Upper lobe of left lung (tissue), 6 donors: ENCODE measurements around the gene ATP1B3. TPM values are rescaled to one million over a fixed set of nuclear protein-coding genes. Genes with fewer than 3 reads are reported as not detected.
A peak's percentile ranks its signal among the peaks of the same experiment; 100 is the strongest.
"Not testable (repeated sequence)": the region's sequence is repeated elsewhere in the genome, so short reads cannot be mapped to it uniquely, and the experiment has no call there.

Experiments
- ATAC-seq, 2 donors: fragments of 200-7000 bp; cut with Tn5 transposase; one replicate each; pipeline ENCODE4 v1.9.1; 2022; ENCODE audit warnings: mild to moderate bottlenecking in 2 of 2, moderate library complexity in 2 of 2; ENCODE audit not compliant: low FRiP score in 2 of 2
- DNase-seq, 2 donors: peaks; one replicate each; pipeline ENCODE4 v3.0.0-alpha.2; 2019 to 2020
- H3K27ac ChIP-seq, 4 donors: fragments of 200-600 bp; sonication (generic); one replicate each; pipeline ENCODE4 v1.5.1; 2016 to 2019
- H3K27me3 ChIP-seq, 4 donors: fragments of 200-600 bp; sonication (generic); one replicate each; pipeline ENCODE4 v1.5.1; 2017 to 2019
- H3K36me3 ChIP-seq, 4 donors: fragments of 200-600 bp; sonication (generic); one replicate each; pipeline ENCODE4 v1.5.1; 2016 to 2019
- H3K4me1 ChIP-seq, 4 donors: fragments of 200-600 bp; sonication (generic); one replicate each; pipeline ENCODE4 v1.5.1; 2018 to 2019
- H3K4me3 ChIP-seq, 4 donors: fragments of 200-600 bp; sonication (generic); one replicate each; pipeline ENCODE4 v1.5.1; 2017 to 2019; ENCODE audit warnings: mild to moderate bottlenecking in 2 of 4, moderate library complexity in 1 of 4
- H3K9me3 ChIP-seq, 4 donors: fragments of 200-600 bp; sonication (generic); one replicate each; pipeline ENCODE4 v1.5.1; 2018 to 2019
- CTCF ChIP-seq, 6 experiments: fragments of 450-650 bp in 4 of 6; fragments of 200-600 bp in 2 of 6; sonication (generic) in 2 of 6; IDR thresholded peaks; one replicate each; pipeline ENCODE4 v1.5.1; 2016 to 2019; ENCODE audit warnings: antibody characterized with exemption in 6 of 6
- EP300 ChIP-seq, 4 donors: sonication (generic); formaldehyde crosslinking; IDR thresholded peaks; one replicate each; pipeline ENCODE4 v1.5.1; 2017; ENCODE audit warnings: antibody characterized with exemption in 4 of 4, control low read depth in 2 of 4
- POLR2A ChIP-seq, 4 donors: fragments of 450-650 bp; IDR thresholded peaks; one replicate each; pipeline ENCODE4 v1.5.1; 2016 to 2017; ENCODE audit warnings: antibody characterized with exemption in 4 of 4, mild to moderate bottlenecking in 2 of 4
- POLR2AphosphoS5 ChIP-seq, 2 donors: sonication (generic); formaldehyde crosslinking; IDR thresholded peaks; one replicate each; pipeline ENCODE4 v1.5.1; 2017; ENCODE audit warnings: antibody characterized with exemption in 2 of 2
- WGBS, 2 donors: methylation state at CpG; one replicate each; pipeline ENCODE4 v1.1.5; 2017 to 2018; 5-methylcytosine and 5-hydroxymethylcytosine counted together
- total RNA-seq, 6 donors: library from RNA; depleted of rRNA in 4 of 6; stranded (reverse); fragments of >200 nt in 4 of 6; gene quantifications; one replicate each; pipeline versions ENCODE4 v1.1.0 to v1.2.1, GENCODE V29; 2016 to 2021
- donor health status: DM: no; HTN: no; CAD: no; lungs with moderate emphysema.
- donor health status: DM: no; HTN: yes; CAD: no; lungs with severe emphysema.

ATP1B3 gene
- total RNA-seq, 6 donors from 2014 or later = 68.8 to 309 (median 92.2) TPM

- no peaks in the 10 kb centered on the region for H3K27me3 ChIP-seq
- TF ChIP-seq POLR2AphosphoS5 (IDR thresholded peaks at IDR 0.05) (no peak), CTCF (IDR thresholded peaks at IDR 0.05) (no peak), POLR2A (IDR thresholded peaks at IDR 0.05) (no peak), EP300 (IDR thresholded peaks at IDR 0.05) (no peak)
- no peaks in the 10 kb centered on the region for H3K9me3 ChIP-seq
- no peak overlapping the region for H3K4me3 ChIP-seq
- DNase-seq (no peak), ATAC-seq (no peak)
- peaks cover 0 to 17% (median 9%) of the 10 kb centered on the region in 4 donors for H3K4me1 ChIP-seq
- H3K36me3 ChIP-seq = no peaks in the 10 kb centered on the region
- no peak overlapping the region for H3K27ac ChIP-seq
- WGBS, 2 donors = 92 to 97% methylated on average over 2 of the region's 2 CpGs
Measured at GRCh38 chr3:141844812-141845211, 31.6 kb upstream of the ATP1B3 start.

GRCh38 chr3:141845407-141846049, 30.9 kb upstream of the ATP1B3 start:
- Histone ChIP-seq H3K9me3 (no peaks in the 10 kb centered on the region), H3K27me3 (no peaks in the 10 kb centered on the region), H3K4me1 (peaks cover 0 to 17% (median 9%) of the 10 kb centered on the region in 4 donors), H3K27ac (peak overlapping the region in 2 of 4 donors; percentile 15 to 18), H3K36me3 (no peaks in the 10 kb centered on the region), H3K4me3 (no peak overlapping the region)
- ATAC-seq (no peak), DNase-seq (no peak)
- WGBS, 2 donors = 59 to 78% methylated on average over 5 of the region's 5 CpGs
- TF ChIP-seq POLR2A (IDR thresholded peaks at IDR 0.05) (no peak), EP300 (IDR thresholded peaks at IDR 0.05) (no peak), CTCF (IDR thresholded peaks at IDR 0.05) (no peak), POLR2AphosphoS5 (IDR thresholded peaks at IDR 0.05) (no peak)

GRCh38 chr3:141846050-141846433, 30.4 kb upstream of the ATP1B3 start:
- no peak for TF ChIP-seq POLR2A (IDR thresholded peaks at IDR 0.05)
- no peak for TF ChIP-seq EP300 (IDR thresholded peaks at IDR 0.05)
- no peak for TF ChIP-seq CTCF (IDR thresholded peaks at IDR 0.05)
- no peak for TF ChIP-seq POLR2AphosphoS5 (IDR thresholded peaks at IDR 0.05)
- DNase-seq (no peak), ATAC-seq (no peak)
- H3K27me3 ChIP-seq = no peaks in the 10 kb centered on the region
- peak overlapping the region in 2 of 4 donors; percentile 15 to 18 for H3K27ac ChIP-seq
- no peaks in the 10 kb centered on the region for H3K36me3 ChIP-seq
- H3K4me1 ChIP-seq = peaks cover 2 to 17% (median 10%) of the 10 kb centered on the region in 4 donors
- H3K4me3 ChIP-seq = no peak overlapping the region
- no peaks in the 10 kb centered on the region for H3K9me3 ChIP-seq
- 41 to 54% methylated on average over 3 of the region's 3 CpGs for WGBS, 2 donors

GRCh38 chr3:141848159-141848748, 28.2 kb upstream of the ATP1B3 start:
- H3K36me3 ChIP-seq, DNase-seq, H3K27ac ChIP-seq, H3K4me3 ChIP-seq, ATAC-seq, H3K27me3 ChIP-seq, H3K9me3 ChIP-seq: not testable (repeated sequence)
- H3K4me1 ChIP-seq = peaks cover 10 to 20% (median 14%) of the 10 kb centered on the region in 4 donors
- WGBS, 2 donors = 87 to 88% methylated on average over 5 of the region's 5 CpGs

- Histone ChIP-seq H3K9me3 (no peaks in the 10 kb centered on the region), H3K27ac (peak overlapping the region in 1 of 4 donors; percentile 13), H3K4me3 (no peak overlapping the region), H3K4me1 (peaks cover 15 to 26% (median 20%) of the 10 kb centered on the region in 4 donors), H3K27me3 (no peaks in the 10 kb centered on the region), H3K36me3 (no peaks in the 10 kb centered on the region)
- WGBS, 2 donors = 44% methylated on average over 11 of the region's 11 CpGs
- DNase-seq (peak in 1 of 2 donors; percentile 76), ATAC-seq (peak; percentile 16 to 46)
- TF ChIP-seq POLR2A (IDR thresholded peaks at IDR 0.05) (no peak), POLR2AphosphoS5 (IDR thresholded peaks at IDR 0.05) (no peak), EP300 (IDR thresholded peaks at IDR 0.05) (no peak), CTCF (IDR thresholded peaks at IDR 0.05) (no peak)
Measured at GRCh38 chr3:141849056-141849815, 27.2 kb upstream of the ATP1B3 start.
